Activated naive CD8-positive, alpha-beta T cell treated with anti-CD3 and anti-CD28 coated beads for 36 hours (primary cell): ENCODE results near the gene NPAS3. TPM values are rescaled to one million over a fixed set of nuclear protein-coding genes. Genes with fewer than 3 reads are reported as not detected.

Experiments used
- DNase-seq: peaks from one replicate; pipeline ENCODE4 v3.0.0; 2021
- H3K27ac Mint-ChIP-seq: one replicate; pipeline ENCODE4 v1.8.0; 2022; ENCODE audit warnings: mild to moderate bottlenecking, moderate library complexity, mixed read lengths
- H3K27me3 Mint-ChIP-seq: one replicate; pipeline ENCODE4 v1.8.0; 2022; ENCODE audit warnings: mild to moderate bottlenecking, mixed read lengths
- H3K36me3 Mint-ChIP-seq: one replicate; pipeline ENCODE4 v1.8.0; 2021; ENCODE audit warnings: mild to moderate bottlenecking, mixed read lengths
- H3K4me1 Mint-ChIP-seq: one replicate; pipeline ENCODE4 v1.8.0; 2021; ENCODE audit warnings: mixed read lengths
- H3K4me3 Mint-ChIP-seq: one replicate; pipeline ENCODE4 v1.8.0; 2022; ENCODE audit warnings: mild to moderate bottlenecking, moderate library complexity, mixed read lengths
- H3K9me3 Mint-ChIP-seq: one replicate; pipeline ENCODE4 v1.8.0; 2022; ENCODE audit warnings: mixed read lengths
- total RNA-seq, 2 experiments: library from RNA; stranded (reverse); gene quantifications; one replicate each; pipeline ENCODE4 v1.2.3, GENCODE V29; 2021

NPAS3 gene
- total RNA-seq, 2 experiments from 2014 or later = not detected

- H3K4me1 Mint-ChIP-seq = no peaks in the 10 kb centered on the region
- no peak overlapping the region for H3K4me3 Mint-ChIP-seq
- no peaks in the 10 kb centered on the region for H3K36me3 Mint-ChIP-seq
- no peak overlapping the region for H3K27ac Mint-ChIP-seq
- no peaks in the 10 kb centered on the region for H3K9me3 Mint-ChIP-seq
- H3K27me3 Mint-ChIP-seq = peaks cover 4% of the 10 kb centered on the region
- DNase-seq = no peak
Measured at GRCh38 chr14:33679025-33679424, 740.3 kb downstream of the NPAS3 start.

GRCh38 chr14:33679461-33680225 lies 741.0 kb downstream of the NPAS3 start:
- DNase-seq = no peak
- no peaks in the 10 kb centered on the region for H3K9me3 Mint-ChIP-seq
- H3K4me3 Mint-ChIP-seq = no peak overlapping the region
- peaks cover 2% of the 10 kb centered on the region for H3K27me3 Mint-ChIP-seq
- H3K4me1 Mint-ChIP-seq = no peaks in the 10 kb centered on the region
- no peak overlapping the region for H3K27ac Mint-ChIP-seq
- no peaks in the 10 kb centered on the region for H3K36me3 Mint-ChIP-seq

- no peaks in the 10 kb centered on the region for H3K27me3 Mint-ChIP-seq
- no peaks in the 10 kb centered on the region for H3K9me3 Mint-ChIP-seq
- H3K4me3 Mint-ChIP-seq = no peak overlapping the region
- no peaks in the 10 kb centered on the region for H3K4me1 Mint-ChIP-seq
- DNase-seq = no peak
- no peaks in the 10 kb centered on the region for H3K36me3 Mint-ChIP-seq
- H3K27ac Mint-ChIP-seq = no peak overlapping the region
Measured at GRCh38 chr14:33680873-33681272, 742.2 kb downstream of the NPAS3 start.

GRCh38 chr14:33682760-33683159 lies 744.1 kb downstream of the NPAS3 start:
- Mint-ChIP-seq H3K27ac (no peak overlapping the region), H3K4me1 (no peaks in the 10 kb centered on the region), H3K27me3 (no peaks in the 10 kb centered on the region), H3K9me3 (no peaks in the 10 kb centered on the region), H3K4me3 (no peak overlapping the region), H3K36me3 (no peaks in the 10 kb centered on the region)
- no peak for DNase-seq

GRCh38 chr14:33685026-33685425 lies 746.3 kb downstream of the NPAS3 start:
- Mint-ChIP-seq H3K4me1 (no peaks in the 10 kb centered on the region), H3K36me3 (no peaks in the 10 kb centered on the region), H3K27ac (no peak overlapping the region), H3K27me3 (no peaks in the 10 kb centered on the region), H3K4me3 (no peak overlapping the region), H3K9me3 (no peaks in the 10 kb centered on the region)
- DNase-seq = no peak

- no peaks in the 10 kb centered on the region for H3K36me3 Mint-ChIP-seq
- H3K27ac Mint-ChIP-seq = no peak overlapping the region
- H3K4me1 Mint-ChIP-seq = no peaks in the 10 kb centered on the region
- H3K9me3 Mint-ChIP-seq = no peaks in the 10 kb centered on the region
- no peak overlapping the region for H3K4me3 Mint-ChIP-seq
- DNase-seq = no peak
- no peaks in the 10 kb centered on the region for H3K27me3 Mint-ChIP-seq
Measured at GRCh38 chr14:33685698-33686097, 747.0 kb downstream of the NPAS3 start.

GRCh38 chr14:33686218-33686617 lies 747.5 kb downstream of the NPAS3 start:
- no peaks in the 10 kb centered on the region for H3K36me3 Mint-ChIP-seq
- no peaks in the 10 kb centered on the region for H3K4me1 Mint-ChIP-seq
- H3K27me3 Mint-ChIP-seq = no peaks in the 10 kb centered on the region

GRCh38 chr14:33686856-33687255 lies 748.2 kb downstream of the NPAS3 start:
- Mint-ChIP-seq H3K4me1 (no peaks in the 10 kb centered on the region), H3K4me3 (no peak overlapping the region), H3K36me3 (no peaks in the 10 kb centered on the region), H3K27ac (no peak overlapping the region), H3K9me3 (no peaks in the 10 kb centered on the region), H3K27me3 (no peaks in the 10 kb centered on the region)
- DNase-seq = no peak

More at GRCh38 chr14:33686218-33686617, 747.5 kb downstream of the NPAS3 start:
- Mint-ChIP-seq H3K27ac (no peak overlapping the region), H3K4me3 (no peak overlapping the region), H3K9me3 (no peaks in the 10 kb centered on the region)
- no peak for DNase-seq

- Mint-ChIP-seq H3K9me3 (no peaks in the 10 kb centered on the region), H3K27me3 (peaks cover 4% of the 10 kb centered on the region), H3K36me3 (no peaks in the 10 kb centered on the region), H3K27ac (no peak overlapping the region), H3K4me3 (no peak overlapping the region), H3K4me1 (no peaks in the 10 kb centered on the region)
- no peak for DNase-seq
Measured at GRCh38 chr14:33689680-33690079, 751.0 kb downstream of the NPAS3 start.

GRCh38 chr14:33691907-33692306 lies 753.2 kb downstream of the NPAS3 start:
- Mint-ChIP-seq H3K4me3 (no peak overlapping the region), H3K36me3 (no peaks in the 10 kb centered on the region), H3K27me3 (peaks cover 4% of the 10 kb centered on the region), H3K27ac (no peak overlapping the region), H3K4me1 (no peaks in the 10 kb centered on the region), H3K9me3 (no peaks in the 10 kb centered on the region)
- no peak for DNase-seq

- no peak for DNase-seq
- H3K4me1 Mint-ChIP-seq = no peaks in the 10 kb centered on the region
- no peaks in the 10 kb centered on the region for H3K36me3 Mint-ChIP-seq
- H3K27me3 Mint-ChIP-seq = peaks cover 4% of the 10 kb centered on the region
- no peak overlapping the region for H3K4me3 Mint-ChIP-seq
- H3K9me3 Mint-ChIP-seq = no peaks in the 10 kb centered on the region
- no peak overlapping the region for H3K27ac Mint-ChIP-seq
Measured at GRCh38 chr14:33692762-33693161, 754.1 kb downstream of the NPAS3 start.

- H3K4me3 Mint-ChIP-seq = no peak overlapping the region
- no peaks in the 10 kb centered on the region for H3K9me3 Mint-ChIP-seq
- peaks cover 4% of the 10 kb centered on the region for H3K27me3 Mint-ChIP-seq
- DNase-seq = no peak
- H3K36me3 Mint-ChIP-seq = no peaks in the 10 kb centered on the region
- H3K4me1 Mint-ChIP-seq = no peaks in the 10 kb centered on the region
- no peak overlapping the region for H3K27ac Mint-ChIP-seq
Measured at GRCh38 chr14:33693237-33693636, 754.6 kb downstream of the NPAS3 start.

GRCh38 chr14:33696165-33696564 lies 757.5 kb downstream of the NPAS3 start:
- H3K9me3 Mint-ChIP-seq = no peaks in the 10 kb centered on the region
- no peak for DNase-seq
- H3K4me1 Mint-ChIP-seq = no peaks in the 10 kb centered on the region
- H3K36me3 Mint-ChIP-seq = no peaks in the 10 kb centered on the region
- peaks cover 4% of the 10 kb centered on the region for H3K27me3 Mint-ChIP-seq
- no peak overlapping the region for H3K27ac Mint-ChIP-seq
- H3K4me3 Mint-ChIP-seq = no peak overlapping the region

GRCh38 chr14:33699300-33699983 lies 760.8 kb downstream of the NPAS3 start:
- Mint-ChIP-seq H3K4me3 (no peak overlapping the region), H3K9me3 (no peaks in the 10 kb centered on the region), H3K36me3 (no peaks in the 10 kb centered on the region), H3K27ac (no peak overlapping the region), H3K4me1 (no peaks in the 10 kb centered on the region), H3K27me3 (no peaks in the 10 kb centered on the region)
- DNase-seq = no peak

- no peak for DNase-seq
- no peaks in the 10 kb centered on the region for H3K4me1 Mint-ChIP-seq
- no peak overlapping the region for H3K27ac Mint-ChIP-seq
- H3K27me3 Mint-ChIP-seq = no peaks in the 10 kb centered on the region
- no peaks in the 10 kb centered on the region for H3K9me3 Mint-ChIP-seq
- H3K4me3 Mint-ChIP-seq = no peak overlapping the region
- H3K36me3 Mint-ChIP-seq = no peaks in the 10 kb centered on the region
Measured at GRCh38 chr14:33700052-33700451, 761.4 kb downstream of the NPAS3 start.

- Mint-ChIP-seq H3K4me3 (no peak overlapping the region), H3K36me3 (no peaks in the 10 kb centered on the region), H3K4me1 (no peaks in the 10 kb centered on the region), H3K27ac (no peak overlapping the region), H3K27me3 (peaks cover 3% of the 10 kb centered on the region), H3K9me3 (no peaks in the 10 kb centered on the region)
- no peak for DNase-seq
Measured at GRCh38 chr14:33702293-33702692, 763.6 kb downstream of the NPAS3 start.
